Ishikawa (cell line): ENCODE data around the gene ZFYVE9.

Experiments
- CEBPB ChIP-seq: IDR thresholded peaks from 2 replicates; pipeline ENCODE4 v1.6.1; 2012
- CREB1 ChIP-seq: IDR thresholded peaks from 2 replicates; pipeline ENCODE4 v1.6.1; 2012; ENCODE audit warnings: low read depth
- EGR1 ChIP-seq: IDR thresholded peaks from 2 replicates; pipeline ENCODE4 v1.6.1; 2012
- EP300 ChIP-seq: IDR thresholded peaks from 2 replicates; pipeline ENCODE4 v1.6.1; 2012; ENCODE audit warnings: borderline replicate concordance
- MAX ChIP-seq: IDR thresholded peaks from 2 replicates; pipeline ENCODE4 v1.6.1; 2012
- NFIC ChIP-seq: IDR thresholded peaks from 2 replicates; pipeline ENCODE4 v1.6.1; 2012
- RAD21 ChIP-seq: IDR thresholded peaks from 2 replicates; pipeline ENCODE4 v1.6.1; 2012; ENCODE audit warnings: low read depth
- TCF12 ChIP-seq: IDR thresholded peaks from 2 replicates; pipeline ENCODE4 v1.6.1; 2012; ENCODE audit warnings: low read depth
- USF1 ChIP-seq: IDR thresholded peaks from 2 replicates; pipeline ENCODE4 v1.6.1; 2012
- YY1 ChIP-seq: IDR thresholded peaks from 2 replicates; pipeline ENCODE4 v1.6.1; 2012; ENCODE audit warnings: low read depth
- TF ChIP-seq, protein P1 (sequence below): IDR thresholded peaks from 2 replicates; pipeline ENCODE4 v1.6.1; 2012; ENCODE audit warnings: low read depth, mild to moderate bottlenecking

- TF ChIP-seq CEBPB (no peak), RAD21 (no peak), TCF12 (no peak), USF1 (no peak), CREB1 (no peak), EP300 (no peak), MAX (no peak), YY1 (no peak), EGR1 (no peak), NFIC (no peak)
- TF ChIP-seq, protein P1, sequence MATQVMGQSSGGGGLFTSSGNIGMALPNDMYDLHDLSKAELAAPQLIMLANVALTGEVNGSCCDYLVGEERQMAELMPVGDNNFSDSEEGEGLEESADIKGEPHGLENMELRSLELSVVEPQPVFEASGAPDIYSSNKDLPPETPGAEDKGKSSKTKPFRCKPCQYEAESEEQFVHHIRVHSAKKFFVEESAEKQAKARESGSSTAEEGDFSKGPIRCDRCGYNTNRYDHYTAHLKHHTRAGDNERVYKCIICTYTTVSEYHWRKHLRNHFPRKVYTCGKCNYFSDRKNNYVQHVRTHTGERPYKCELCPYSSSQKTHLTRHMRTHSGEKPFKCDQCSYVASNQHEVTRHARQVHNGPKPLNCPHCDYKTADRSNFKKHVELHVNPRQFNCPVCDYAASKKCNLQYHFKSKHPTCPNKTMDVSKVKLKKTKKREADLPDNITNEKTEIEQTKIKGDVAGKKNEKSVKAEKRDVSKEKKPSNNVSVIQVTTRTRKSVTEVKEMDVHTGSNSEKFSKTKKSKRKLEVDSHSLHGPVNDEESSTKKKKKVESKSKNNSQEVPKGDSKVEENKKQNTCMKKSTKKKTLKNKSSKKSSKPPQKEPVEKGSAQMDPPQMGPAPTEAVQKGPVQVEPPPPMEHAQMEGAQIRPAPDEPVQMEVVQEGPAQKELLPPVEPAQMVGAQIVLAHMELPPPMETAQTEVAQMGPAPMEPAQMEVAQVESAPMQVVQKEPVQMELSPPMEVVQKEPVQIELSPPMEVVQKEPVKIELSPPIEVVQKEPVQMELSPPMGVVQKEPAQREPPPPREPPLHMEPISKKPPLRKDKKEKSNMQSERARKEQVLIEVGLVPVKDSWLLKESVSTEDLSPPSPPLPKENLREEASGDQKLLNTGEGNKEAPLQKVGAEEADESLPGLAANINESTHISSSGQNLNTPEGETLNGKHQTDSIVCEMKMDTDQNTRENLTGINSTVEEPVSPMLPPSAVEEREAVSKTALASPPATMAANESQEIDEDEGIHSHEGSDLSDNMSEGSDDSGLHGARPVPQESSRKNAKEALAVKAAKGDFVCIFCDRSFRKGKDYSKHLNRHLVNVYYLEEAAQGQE: no peak
Observed at GRCh38 chr1:52166996-52167753, 25.3 kb downstream of the ZFYVE9 start.
